SK-N-SH (cell line): ENCODE measurements around the gene SIDT2.

Experiments
- EZH2phosphoT487 ChIP-seq: fragments of 200-600 bp; sonication (generic); IDR thresholded peaks from 2 replicates; pipeline ENCODE4 v1.6.1; 2017; ENCODE audit warnings: low read depth, mixed run types, mild to moderate bottlenecking, antibody characterized with exemption, moderate library complexity, borderline replicate concordance
- JUND ChIP-seq: IDR thresholded peaks from 2 replicates; pipeline ENCODE4 v1.4.0; 2012
- MXI1 ChIP-seq: IDR thresholded peaks from 2 replicates; pipeline ENCODE4 v1.6.1; 2012; ENCODE audit warnings: mild to moderate bottlenecking, low read depth, low read length, improper control_type of control experiment
- NFIC ChIP-seq: IDR thresholded peaks from 2 replicates; pipeline ENCODE4 v1.4.0; 2012; ENCODE audit warnings: borderline replicate concordance
- POLR2AphosphoS5 ChIP-seq: IDR thresholded peaks from 2 replicates; pipeline ENCODE4 v1.6.1; 2012; ENCODE audit warnings: low read depth, low read length
- RAD21 ChIP-seq: IDR thresholded peaks from 2 replicates; pipeline ENCODE4 v1.6.1; 2012; ENCODE audit warnings: mild to moderate bottlenecking, low read length
- RCOR1 ChIP-seq: fragments of 150-350 bp; IDR thresholded peaks from 2 replicates; pipeline ENCODE4 v1.6.1; 2017; ENCODE audit warnings: antibody characterized with exemption, low read length
- TAF1 ChIP-seq: IDR thresholded peaks from 2 replicates; pipeline ENCODE4 v1.6.1; 2012; ENCODE audit warnings: low read depth, mild to moderate bottlenecking, low read length, moderate library complexity, borderline replicate concordance
- TF ChIP-seq, protein P1 (sequence below): fragments of 200-600 bp; sonication (generic); IDR thresholded peaks from 2 replicates; pipeline ENCODE4 v1.6.1; 2017; ENCODE audit warnings: antibody characterized with exemption, mild to moderate bottlenecking, moderate library complexity

DNA sequence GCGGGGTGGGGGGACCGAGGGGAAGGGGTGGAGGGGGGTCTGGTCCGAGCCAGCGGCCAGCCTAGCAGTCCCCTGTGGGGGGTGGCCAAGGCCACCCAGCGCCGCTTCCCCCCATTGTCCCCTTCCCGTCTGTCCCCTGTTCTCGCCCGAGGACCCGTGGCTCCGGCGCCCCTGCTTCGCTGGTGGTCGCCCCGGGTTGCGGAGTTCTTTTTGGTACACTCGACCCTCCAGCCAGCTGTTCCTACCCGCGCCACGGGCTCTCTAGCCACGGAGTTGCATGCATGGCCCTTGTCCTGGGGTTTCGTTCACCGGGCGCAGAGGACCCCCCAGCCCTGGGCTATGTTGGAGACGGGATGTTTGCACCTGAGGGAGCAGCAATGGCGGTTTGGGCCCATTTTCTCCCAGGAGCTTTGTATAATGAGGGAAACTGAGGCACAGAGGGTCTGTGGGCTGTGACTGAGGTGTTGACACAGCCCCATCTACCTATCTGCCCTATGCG is 54.4 kb downstream of the SIDT2 start:
- TF ChIP-seq, protein P1, sequence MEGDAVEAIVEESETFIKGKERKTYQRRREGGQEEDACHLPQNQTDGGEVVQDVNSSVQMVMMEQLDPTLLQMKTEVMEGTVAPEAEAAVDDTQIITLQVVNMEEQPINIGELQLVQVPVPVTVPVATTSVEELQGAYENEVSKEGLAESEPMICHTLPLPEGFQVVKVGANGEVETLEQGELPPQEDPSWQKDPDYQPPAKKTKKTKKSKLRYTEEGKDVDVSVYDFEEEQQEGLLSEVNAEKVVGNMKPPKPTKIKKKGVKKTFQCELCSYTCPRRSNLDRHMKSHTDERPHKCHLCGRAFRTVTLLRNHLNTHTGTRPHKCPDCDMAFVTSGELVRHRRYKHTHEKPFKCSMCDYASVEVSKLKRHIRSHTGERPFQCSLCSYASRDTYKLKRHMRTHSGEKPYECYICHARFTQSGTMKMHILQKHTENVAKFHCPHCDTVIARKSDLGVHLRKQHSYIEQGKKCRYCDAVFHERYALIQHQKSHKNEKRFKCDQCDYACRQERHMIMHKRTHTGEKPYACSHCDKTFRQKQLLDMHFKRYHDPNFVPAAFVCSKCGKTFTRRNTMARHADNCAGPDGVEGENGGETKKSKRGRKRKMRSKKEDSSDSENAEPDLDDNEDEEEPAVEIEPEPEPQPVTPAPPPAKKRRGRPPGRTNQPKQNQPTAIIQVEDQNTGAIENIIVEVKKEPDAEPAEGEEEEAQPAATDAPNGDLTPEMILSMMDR, result no peak
- TF ChIP-seq RAD21, result no peak
- TF ChIP-seq NFIC, result no peak
- no peak for TF ChIP-seq POLR2AphosphoS5
- no peak for TF ChIP-seq JUND
- TF ChIP-seq EZH2phosphoT487, result no peak
- TF ChIP-seq TAF1, result no peak
- no peak for TF ChIP-seq MXI1
- TF ChIP-seq RCOR1, result no peak
